ENCODE data around the gene LIMK1.

GRCh38 chr7:74105992-74106391, 22.4 kb downstream of the LIMK1 start:
- TF ChIP-seq POLR2A (IDR thresholded peaks at IDR 0.05; ENCODE audit: low read depth, low read length) (no peak), POLR2AphosphoS5 (IDR thresholded peaks at IDR 0.05; ENCODE audit: low read depth, low read length) (no peak)
